C4-2B (cell line): ENCODE measurements around the gene KIF23.

Experiments used
- H3K27ac ChIP-seq: fragments of 450-650 bp; 2 replicates; pipeline ENCODE4 v1.5.1; 2017
- CTCF ChIP-seq: fragments of 450-650 bp; conservative IDR thresholded peaks from 2 replicates; pipeline ENCODE4 v1.5.1; 2017; ENCODE audit warnings: mild to moderate bottlenecking
- ZFX ChIP-seq: fragments of 450-650 bp; IDR thresholded peaks from 2 replicates; pipeline ENCODE4 v1.6.1; 2017

The KIF23 gene

GRCh38 chr15:69468241-69469121 is 54.3 kb downstream of the KIF23 start:
- no peak for TF ChIP-seq CTCF
- TF ChIP-seq ZFX, result peak; percentile 46; the same call in 1 of the 2 replicates
- H3K27ac ChIP-seq, result peak overlapping the region; percentile 82

- peak overlapping the region; percentile 82 for H3K27ac ChIP-seq
- TF ChIP-seq ZFX (no peak), CTCF (no peak)
Observed at GRCh38 chr15:69469467-69470201, 55.5 kb downstream of the KIF23 start.

GRCh38 chr15:69472046-69472445 is 57.9 kb downstream of the KIF23 start:
- TF ChIP-seq ZFX, result no peak
- no peak overlapping the region for H3K27ac ChIP-seq

GRCh38 chr15:69472562-69472961 is 58.4 kb downstream of the KIF23 start:
- TF ChIP-seq CTCF, result no peak
- TF ChIP-seq ZFX, result no peak
- no peak overlapping the region for H3K27ac ChIP-seq

- TF ChIP-seq CTCF (no peak), ZFX (no peak)
- H3K27ac ChIP-seq, result peak overlapping the region; percentile 65
Observed at GRCh38 chr15:69474291-69474690, 60.1 kb downstream of the KIF23 start.

GRCh38 chr15:69474846-69475455 is 60.8 kb downstream of the KIF23 start:
- H3K27ac ChIP-seq, result peak overlapping the region; percentile 65
- TF ChIP-seq ZFX (no peak), CTCF (no peak)

GRCh38 chr15:69475769-69476358 is 61.7 kb downstream of the KIF23 start:
- no peak overlapping the region for H3K27ac ChIP-seq
- TF ChIP-seq ZFX, result no peak
- peak; percentile 97 for TF ChIP-seq CTCF
